Neural cell (in vitro differentiated cells): ENCODE measurements around the gene PWWP2B. TPM values are rescaled to one million over a fixed set of nuclear protein-coding genes. Genes with fewer than 3 reads are reported as not detected.

Experiments
- H2AFZ ChIP-seq: fragments of 200-600, 300-800 bp; sonication (generic), shearing (Covaris generic); 2 replicates; pipeline ENCODE4 v1.6.0; 2014; ENCODE audit warnings: low read depth, mild to moderate bottlenecking, antibody characterized with exemption, low read length, moderate library complexity
- H3F3A ChIP-seq: fragments of 200-600 bp; shearing (Covaris generic); 2 replicates; pipeline ENCODE4 v1.6.1; 2016; ENCODE audit warnings: mild to moderate bottlenecking, moderate library complexity, mixed read lengths, antibody characterized with exemption, low read length; ENCODE audit not compliant: insufficient read depth, poor library complexity, severe bottlenecking
- H3K27ac ChIP-seq: fragments of 200-600, 300-800 bp; sonication (generic), shearing (Covaris generic); 2 replicates; pipeline ENCODE4 v1.5.1; 2014; ENCODE audit warnings: mild to moderate bottlenecking, low read length, moderate library complexity
- H3K27me3 ChIP-seq: fragments of 300-800, 200-600 bp; sonication (generic), shearing (Covaris generic); 2 replicates; pipeline ENCODE4 v1.6.0; 2014; ENCODE audit warnings: mild to moderate bottlenecking, low read depth, low read length, moderate library complexity; ENCODE audit not compliant: insufficient read depth
- H3K36me3 ChIP-seq: fragments of 300-800, 200-600 bp; sonication (generic), shearing (Covaris generic); 2 replicates; pipeline ENCODE4 v1.5.1; 2014; ENCODE audit warnings: mild to moderate bottlenecking, antibody characterized with exemption, low read length, moderate library complexity; ENCODE audit not compliant: insufficient read depth
- H3K4me2 ChIP-seq: fragments of 300-800, 200-600 bp; sonication (generic), shearing (Covaris generic); 2 replicates; pipeline ENCODE4 v1.6.0; 2014; ENCODE audit warnings: mild to moderate bottlenecking, low read length
- H3K4me3 ChIP-seq: fragments of 300-800, 200-600 bp; sonication (generic), shearing (Covaris generic); 2 replicates; pipeline ENCODE4 v1.5.1; 2014; ENCODE audit warnings: mild to moderate bottlenecking, low read length, moderate library complexity
- H3K79me2 ChIP-seq: fragments of 200-600 bp; shearing (Covaris generic); replicated peaks from 2 replicates; pipeline ENCODE4 v1.6.0; 2014; ENCODE audit warnings: mild to moderate bottlenecking, low read length, moderate library complexity; ENCODE audit not compliant: insufficient read depth
- H3K9ac ChIP-seq: fragments of 300-800, 200-600 bp; sonication (generic), shearing (Covaris generic); 2 replicates; pipeline ENCODE4 v1.6.1; 2016; ENCODE audit warnings: mild to moderate bottlenecking, low read length, mixed read lengths
- H3K9me2 ChIP-seq: fragments of 200-600 bp; shearing (Covaris generic); 2 replicates; pipeline ENCODE4 v1.6.1; 2016; ENCODE audit warnings: mild to moderate bottlenecking, low read length, mixed read lengths; ENCODE audit not compliant: insufficient read depth
- H3K9me3 ChIP-seq: fragments of 200-600, 300-800 bp; sonication (generic), shearing (Covaris generic); 2 replicates; pipeline ENCODE4 v1.6.1; 2016; ENCODE audit warnings: mild to moderate bottlenecking, mixed run types, low read length, moderate library complexity, mixed read lengths
- H4K20me1 ChIP-seq: fragments of 200-600 bp; shearing (Covaris generic); 2 replicates; pipeline ENCODE4 v1.6.1; 2016; ENCODE audit warnings: mild to moderate bottlenecking, mixed run types; ENCODE audit not compliant: insufficient read depth
- CTCF ChIP-seq: fragments of 450-650 bp; IDR thresholded peaks from 2 replicates; pipeline ENCODE4 v1.5.1; 2014; ENCODE audit warnings: antibody characterized with exemption, mild to moderate bottlenecking, moderate library complexity; ENCODE audit not compliant: poor library complexity, severe bottlenecking
- EP300 ChIP-seq: fragments of 450-650 bp; conservative IDR thresholded peaks from 2 replicates; pipeline ENCODE4 v1.6.1; 2014; ENCODE audit warnings: antibody characterized with exemption, mild to moderate bottlenecking, moderate library complexity; ENCODE audit not compliant: poor library complexity, severe bottlenecking
- EZH2 ChIP-seq: fragments of 200-600, 300-800 bp; shearing (Covaris generic), sonication (generic); IDR thresholded peaks from 2 replicates; pipeline ENCODE4 v1.6.1; 2014; ENCODE audit warnings: antibody characterized with exemption, low read length, borderline replicate concordance, mild to moderate bottlenecking; ENCODE audit not compliant: insufficient read depth, poor library complexity, severe bottlenecking
- MXI1 ChIP-seq: fragments of 450-650 bp; conservative IDR thresholded peaks from 2 replicates; pipeline ENCODE4 v1.6.1; 2014; ENCODE audit warnings: antibody characterized with exemption, mild to moderate bottlenecking; ENCODE audit not compliant: poor library complexity, severe bottlenecking
- POLR2AphosphoS5 ChIP-seq: IDR thresholded peaks from 2 replicates; pipeline ENCODE4 v1.6.1; 2012
- RAD21 ChIP-seq: fragments of 450-650 bp; conservative IDR thresholded peaks from 2 replicates; pipeline ENCODE4 v1.6.1; 2014; ENCODE audit warnings: antibody characterized with exemption, mild to moderate bottlenecking, moderate library complexity
- REST ChIP-seq: IDR thresholded peaks from 2 replicates; pipeline ENCODE4 v1.6.1; 2012; ENCODE audit warnings: borderline replicate concordance
- SMC3 ChIP-seq: fragments of 450-650 bp; conservative IDR thresholded peaks from 2 replicates; pipeline ENCODE4 v1.6.1; 2014; ENCODE audit warnings: antibody characterized with exemption, mild to moderate bottlenecking, moderate library complexity; ENCODE audit not compliant: poor library complexity
- TAF1 ChIP-seq: IDR thresholded peaks from 2 replicates; pipeline ENCODE4 v1.6.1; 2012; ENCODE audit warnings: low read depth
- polyA plus RNA-seq: library from polyadenylated mRNA; depleted of rRNA; stranded (reverse); fragments of >200 nt; gene quantifications from 2 replicates; pipeline ENCODE4 v1.2.3, GENCODE V29; 2014

PWWP2B gene
- polyA plus RNA-seq, 1 donor from 2014 or later: 13.0 TPM

GRCh38 chr10:132400041-132400546 lies 3.1 kb downstream of the PWWP2B start:
- Histone ChIP-seq H3K4me2 (no peak overlapping the region), H3K27ac (no peak overlapping the region), H3K9me3 (no peaks in the 10 kb centered on the region), H2AFZ (no peak overlapping the region), H3K79me2 (peaks cover 6% of the 10 kb centered on the region), H4K20me1 (no peaks in the 10 kb centered on the region), H3F3A (no peaks in the 10 kb centered on the region), H3K9me2 (no peaks in the 10 kb centered on the region), H3K4me3 (no peak overlapping the region), H3K9ac (no peak overlapping the region), H3K27me3 (no peaks in the 10 kb centered on the region), H3K36me3 (no peaks in the 10 kb centered on the region)
- TF ChIP-seq MXI1 (no peak), EP300 (no peak), SMC3 (no peak), RAD21 (no peak), POLR2AphosphoS5 (no peak), EZH2 (no peak), TAF1 (no peak), CTCF (no peak), REST (no peak)

- Histone ChIP-seq H3K9ac (no peak overlapping the region), H3K79me2 (peaks cover 6% of the 10 kb centered on the region), H2AFZ (no peak overlapping the region), H3K27me3 (no peaks in the 10 kb centered on the region), H3K27ac (no peak overlapping the region), H3K9me2 (no peaks in the 10 kb centered on the region), H3F3A (no peaks in the 10 kb centered on the region), H3K36me3 (no peaks in the 10 kb centered on the region), H3K4me3 (no peak overlapping the region), H3K9me3 (no peaks in the 10 kb centered on the region), H3K4me2 (no peak overlapping the region), H4K20me1 (no peaks in the 10 kb centered on the region)
- no peak for TF ChIP-seq SMC3
- TF ChIP-seq EP300: no peak
- no peak for TF ChIP-seq RAD21
- no peak for TF ChIP-seq POLR2AphosphoS5
- TF ChIP-seq EZH2: no peak
- no peak for TF ChIP-seq MXI1
- TF ChIP-seq CTCF: no peak
- no peak for TF ChIP-seq TAF1
- TF ChIP-seq REST: no peak
These were observed 3.6 kb downstream of the PWWP2B start for GRCh38 chr10:132400547-132401151.
